Loucy (cell line): Measurements from ENCODE around the gene SLC43A3.

Source experiments
- CTCF ChIP-seq: fragments of 200-600 bp; sonication (generic); conservative IDR thresholded peaks from 2 replicates; pipeline ENCODE4 v1.5.1; 2014; ENCODE audit warnings: mild to moderate bottlenecking, antibody characterized with exemption, low read length
- EZH2phosphoT487 ChIP-seq: fragments of 200-600 bp; IDR thresholded peaks from 2 replicates; pipeline ENCODE4 v1.6.1; 2018; ENCODE audit warnings: antibody characterized with exemption, mild to moderate bottlenecking, moderate library complexity, borderline replicate concordance

GRCh38 chr11:57475671-57476046 is 48.7 kb upstream of the SLC43A3 start:
- TF ChIP-seq CTCF, result no peak
- TF ChIP-seq EZH2phosphoT487, result no peak
